WERI-Rb-1 (cell line): ENCODE measurements around the gene GANAB.

Experiments
- DNase-seq: peaks from one replicate; pipeline ENCODE4 v3.0.0-alpha.2; 2020
- H3K27ac ChIP-seq: fragments of 250-450 bp; sonication (Bioruptor Pico); 2 replicates; pipeline ENCODE4 v1.5.1; 2020; ENCODE audit warnings: mild to moderate bottlenecking, moderate library complexity
- H3K27me3 ChIP-seq: fragments of 250-450 bp; sonication (Bioruptor Pico); 2 replicates; pipeline ENCODE4 v1.5.1; 2021; ENCODE audit warnings: mild to moderate bottlenecking, low read depth, moderate library complexity; ENCODE audit not compliant: insufficient read depth, severe bottlenecking
- H3K36me3 ChIP-seq: fragments of 250-450 bp; sonication (Bioruptor Pico); 2 replicates; pipeline ENCODE4 v1.5.1; 2020; ENCODE audit warnings: mild to moderate bottlenecking, moderate library complexity
- H3K4me3 ChIP-seq: 2 replicates; pipeline ENCODE4 v1.5.1; 2011; ENCODE audit warnings: low read depth, mild to moderate bottlenecking, control low read depth, low read length
- H3K9me3 ChIP-seq: fragments of 250-450 bp; sonication (Bioruptor Pico); 2 replicates; pipeline ENCODE4 v1.5.1; 2021; ENCODE audit warnings: mild to moderate bottlenecking, moderate library complexity; ENCODE audit not compliant: severe bottlenecking
- TF ChIP-seq, protein P1 (sequence below): IDR thresholded peaks from 2 replicates; pipeline ENCODE4 v1.5.1; 2011; ENCODE audit warnings: low read depth, mild to moderate bottlenecking, control low read depth, inconsistent platforms, low read length

Gene GANAB

DNA sequence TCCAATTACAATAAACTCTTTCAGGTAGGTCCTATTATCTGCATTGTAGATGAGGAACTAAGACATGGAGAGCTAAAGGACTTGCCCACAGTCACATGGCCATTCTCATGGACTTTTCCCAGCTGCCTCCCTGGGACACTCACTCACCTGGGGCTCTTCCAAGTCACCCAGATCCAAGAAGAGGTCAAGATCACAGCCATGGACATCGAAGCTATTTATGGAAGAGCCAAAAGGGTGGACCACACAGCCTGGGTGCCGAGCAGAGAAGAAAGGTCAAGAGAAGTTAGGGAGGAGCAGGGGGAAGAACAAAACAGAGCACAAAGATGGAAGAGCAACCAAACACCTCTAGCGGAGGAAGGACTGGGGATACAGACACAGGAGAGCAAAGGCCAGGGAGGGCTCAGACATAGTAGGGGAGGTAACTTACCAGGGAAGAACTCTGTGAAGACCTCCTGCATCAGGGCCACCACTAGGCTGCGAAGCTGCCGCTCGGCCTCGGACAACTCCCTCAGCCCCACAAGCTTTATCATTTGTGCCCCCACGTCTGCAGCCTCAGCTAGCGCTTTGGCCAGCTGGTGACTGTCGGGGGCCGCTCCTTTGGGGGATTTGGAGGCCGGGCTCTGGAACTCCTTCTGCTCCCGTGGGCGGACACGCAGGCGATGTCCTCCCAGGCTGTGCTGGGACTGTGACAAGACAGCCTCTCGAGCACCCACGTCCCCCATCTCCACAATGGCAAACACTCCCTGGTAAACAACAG is 65.3 kb downstream of the GANAB start:
- Histone ChIP-seq H3K27ac (no peak overlapping the region), H3K27me3 (no peaks in the 10 kb centered on the region), H3K4me3 (no peak overlapping the region), H3K36me3 (peaks cover 56% of the 10 kb centered on the region), H3K9me3 (no peaks in the 10 kb centered on the region)
- TF ChIP-seq, protein P1, sequence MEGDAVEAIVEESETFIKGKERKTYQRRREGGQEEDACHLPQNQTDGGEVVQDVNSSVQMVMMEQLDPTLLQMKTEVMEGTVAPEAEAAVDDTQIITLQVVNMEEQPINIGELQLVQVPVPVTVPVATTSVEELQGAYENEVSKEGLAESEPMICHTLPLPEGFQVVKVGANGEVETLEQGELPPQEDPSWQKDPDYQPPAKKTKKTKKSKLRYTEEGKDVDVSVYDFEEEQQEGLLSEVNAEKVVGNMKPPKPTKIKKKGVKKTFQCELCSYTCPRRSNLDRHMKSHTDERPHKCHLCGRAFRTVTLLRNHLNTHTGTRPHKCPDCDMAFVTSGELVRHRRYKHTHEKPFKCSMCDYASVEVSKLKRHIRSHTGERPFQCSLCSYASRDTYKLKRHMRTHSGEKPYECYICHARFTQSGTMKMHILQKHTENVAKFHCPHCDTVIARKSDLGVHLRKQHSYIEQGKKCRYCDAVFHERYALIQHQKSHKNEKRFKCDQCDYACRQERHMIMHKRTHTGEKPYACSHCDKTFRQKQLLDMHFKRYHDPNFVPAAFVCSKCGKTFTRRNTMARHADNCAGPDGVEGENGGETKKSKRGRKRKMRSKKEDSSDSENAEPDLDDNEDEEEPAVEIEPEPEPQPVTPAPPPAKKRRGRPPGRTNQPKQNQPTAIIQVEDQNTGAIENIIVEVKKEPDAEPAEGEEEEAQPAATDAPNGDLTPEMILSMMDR: no peak
- DNase-seq: no peak

DNA sequence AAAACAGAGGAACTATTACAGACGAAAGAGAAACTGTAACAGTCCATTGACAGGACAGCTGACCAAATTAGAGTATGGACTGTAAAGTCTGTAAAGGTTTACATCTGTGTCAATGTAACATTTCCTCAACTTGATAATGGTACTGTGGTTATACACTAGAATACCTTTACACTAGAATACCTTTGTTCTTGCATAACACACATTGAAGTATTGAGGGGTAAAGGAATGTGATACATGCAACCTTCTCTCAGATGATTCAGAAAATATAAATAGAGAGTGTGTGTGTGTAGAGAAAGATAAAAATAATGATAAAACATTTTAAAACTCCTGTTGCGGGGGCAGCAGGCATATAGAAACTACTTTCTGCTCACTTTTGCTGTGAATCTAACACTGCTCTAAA is 67.2 kb downstream of the GANAB start:
- Histone ChIP-seq H3K27me3 (no peaks in the 10 kb centered on the region), H3K9me3 (no peaks in the 10 kb centered on the region), H3K27ac (no peak overlapping the region), H3K36me3 (peaks cover 50% of the 10 kb centered on the region), H3K4me3 (no peak overlapping the region)
- TF ChIP-seq, protein P1: no peak
- DNase-seq: no peak

DNA sequence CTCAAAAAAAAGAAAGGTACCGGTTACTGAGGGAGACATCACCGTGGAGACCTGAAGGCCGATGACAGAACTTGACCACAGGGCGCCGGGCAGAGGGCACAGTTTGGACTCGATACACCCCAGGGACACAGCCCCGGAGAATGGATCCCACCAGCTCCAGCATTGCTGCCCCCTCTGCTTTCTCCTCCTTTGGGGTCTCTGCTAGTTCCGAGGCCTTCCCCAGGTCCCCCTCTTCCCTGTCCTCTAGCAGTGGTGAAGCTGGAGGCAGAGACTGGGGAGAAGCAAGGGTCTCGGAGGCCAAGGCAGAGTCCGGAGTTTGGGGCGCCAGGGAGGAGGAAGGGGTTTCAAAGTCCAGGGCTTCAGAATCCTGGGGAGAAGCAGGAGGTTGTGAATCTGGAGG is 67.9 kb downstream of the GANAB start:
- Histone ChIP-seq H3K4me3 (no peak overlapping the region), H3K36me3 (peaks cover 50% of the 10 kb centered on the region), H3K9me3 (no peaks in the 10 kb centered on the region), H3K27ac (no peak overlapping the region), H3K27me3 (no peaks in the 10 kb centered on the region)
- DNase-seq: no peak
- TF ChIP-seq, protein P1: no peak

DNA sequence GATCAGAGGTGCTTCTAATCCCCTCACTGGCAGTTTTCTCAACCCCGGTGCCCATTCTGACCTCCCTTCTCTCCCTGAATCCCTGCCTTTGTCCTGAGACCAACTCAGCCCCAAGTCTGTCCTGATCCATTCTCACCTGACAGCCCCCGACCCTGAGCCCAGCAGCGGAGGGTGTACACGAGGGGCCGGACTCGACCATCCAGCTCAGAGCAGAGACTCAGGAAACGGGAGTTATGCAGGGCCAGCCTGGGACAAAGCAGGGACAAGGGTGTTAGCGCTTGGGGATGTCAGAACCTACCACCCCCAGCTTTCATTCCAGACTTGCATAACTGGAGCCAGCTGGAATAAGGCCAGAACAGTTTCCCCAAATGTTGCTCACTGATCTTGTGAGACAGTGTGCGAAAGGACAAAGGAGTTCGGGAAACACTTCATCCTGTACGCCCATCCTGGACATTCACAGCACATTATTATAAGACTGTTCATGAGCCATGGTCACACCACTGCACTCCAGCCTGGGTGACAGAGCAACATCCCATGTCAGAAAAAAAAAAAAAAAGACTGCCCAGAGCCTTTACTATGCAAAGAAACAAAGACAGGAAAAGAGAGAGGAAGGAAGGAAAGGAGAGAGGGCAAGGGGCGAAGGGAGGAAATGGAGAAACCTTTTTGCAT is 69.2 kb downstream of the GANAB start:
- Histone ChIP-seq H3K27me3 (no peaks in the 10 kb centered on the region), H3K27ac (peak overlapping the region; percentile 23; the same call in 1 of the 2 replicates), H3K4me3 (no peak overlapping the region), H3K36me3 (peaks cover 61% of the 10 kb centered on the region), H3K9me3 (no peaks in the 10 kb centered on the region)
- no peak for DNase-seq
- TF ChIP-seq, protein P1: no peak

DNA sequence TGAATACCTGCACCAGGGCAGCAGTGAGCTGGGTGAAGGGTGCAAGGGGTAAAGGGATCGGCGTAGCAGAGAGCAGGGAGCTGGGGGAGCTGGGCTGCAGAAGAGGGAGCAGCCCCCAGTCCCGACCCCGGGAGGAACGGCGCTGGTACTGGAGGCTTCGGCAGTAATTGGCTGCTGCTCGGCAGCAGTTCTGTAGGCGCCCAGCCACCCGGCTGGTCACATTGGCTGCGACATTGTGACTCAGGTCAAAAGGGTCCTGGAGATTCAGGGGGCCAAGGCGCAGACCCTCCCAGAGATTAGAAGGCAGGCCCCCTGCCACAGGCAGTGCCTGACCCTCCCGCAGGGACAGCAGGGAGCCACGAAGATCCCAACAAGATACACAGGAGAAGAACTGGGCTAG is 70.6 kb downstream of the GANAB start:
- DNase-seq: no peak
- H3K4me3 ChIP-seq: no peak overlapping the region
- TF ChIP-seq, protein P1: no peak
- H3K27me3 ChIP-seq: no peaks in the 10 kb centered on the region
- no peaks in the 10 kb centered on the region for H3K9me3 ChIP-seq
- H3K27ac ChIP-seq: peak overlapping the region; percentile 91
- peaks cover 68% of the 10 kb centered on the region for H3K36me3 ChIP-seq
